Neural cell (in vitro differentiated cells): ENCODE results near the gene IFI27. TPM values are rescaled to one million over a fixed set of nuclear protein-coding genes. Genes with fewer than 3 reads are reported as not detected.

Experiments used
- H2AFZ ChIP-seq: fragments of 200-600, 300-800 bp; sonication (generic), shearing (Covaris generic); 2 replicates; pipeline ENCODE4 v1.6.0; 2014; ENCODE audit warnings: low read depth, mild to moderate bottlenecking, antibody characterized with exemption, low read length, moderate library complexity
- H3F3A ChIP-seq: fragments of 200-600 bp; shearing (Covaris generic); 2 replicates; pipeline ENCODE4 v1.6.1; 2016; ENCODE audit warnings: mild to moderate bottlenecking, moderate library complexity, mixed read lengths, antibody characterized with exemption, low read length; ENCODE audit not compliant: insufficient read depth, poor library complexity, severe bottlenecking
- H3K27ac ChIP-seq: fragments of 200-600, 300-800 bp; sonication (generic), shearing (Covaris generic); 2 replicates; pipeline ENCODE4 v1.5.1; 2014; ENCODE audit warnings: mild to moderate bottlenecking, low read length, moderate library complexity
- H3K27me3 ChIP-seq: fragments of 300-800, 200-600 bp; sonication (generic), shearing (Covaris generic); 2 replicates; pipeline ENCODE4 v1.6.0; 2014; ENCODE audit warnings: mild to moderate bottlenecking, low read depth, low read length, moderate library complexity; ENCODE audit not compliant: insufficient read depth
- H3K36me3 ChIP-seq: fragments of 300-800, 200-600 bp; sonication (generic), shearing (Covaris generic); 2 replicates; pipeline ENCODE4 v1.5.1; 2014; ENCODE audit warnings: mild to moderate bottlenecking, antibody characterized with exemption, low read length, moderate library complexity; ENCODE audit not compliant: insufficient read depth
- H3K4me2 ChIP-seq: fragments of 300-800, 200-600 bp; sonication (generic), shearing (Covaris generic); 2 replicates; pipeline ENCODE4 v1.6.0; 2014; ENCODE audit warnings: mild to moderate bottlenecking, low read length
- H3K4me3 ChIP-seq: fragments of 300-800, 200-600 bp; sonication (generic), shearing (Covaris generic); 2 replicates; pipeline ENCODE4 v1.5.1; 2014; ENCODE audit warnings: mild to moderate bottlenecking, low read length, moderate library complexity
- H3K79me2 ChIP-seq: fragments of 200-600 bp; shearing (Covaris generic); replicated peaks from 2 replicates; pipeline ENCODE4 v1.6.0; 2014; ENCODE audit warnings: mild to moderate bottlenecking, low read length, moderate library complexity; ENCODE audit not compliant: insufficient read depth
- H3K9ac ChIP-seq: fragments of 300-800, 200-600 bp; sonication (generic), shearing (Covaris generic); 2 replicates; pipeline ENCODE4 v1.6.1; 2016; ENCODE audit warnings: mild to moderate bottlenecking, low read length, mixed read lengths
- H3K9me2 ChIP-seq: fragments of 200-600 bp; shearing (Covaris generic); 2 replicates; pipeline ENCODE4 v1.6.1; 2016; ENCODE audit warnings: mild to moderate bottlenecking, low read length, mixed read lengths; ENCODE audit not compliant: insufficient read depth
- H3K9me3 ChIP-seq: fragments of 200-600, 300-800 bp; sonication (generic), shearing (Covaris generic); 2 replicates; pipeline ENCODE4 v1.6.1; 2016; ENCODE audit warnings: mild to moderate bottlenecking, mixed run types, low read length, moderate library complexity, mixed read lengths
- H4K20me1 ChIP-seq: fragments of 200-600 bp; shearing (Covaris generic); 2 replicates; pipeline ENCODE4 v1.6.1; 2016; ENCODE audit warnings: mild to moderate bottlenecking, mixed run types; ENCODE audit not compliant: insufficient read depth
- CTCF ChIP-seq: fragments of 450-650 bp; IDR thresholded peaks from 2 replicates; pipeline ENCODE4 v1.5.1; 2014; ENCODE audit warnings: antibody characterized with exemption, mild to moderate bottlenecking, moderate library complexity; ENCODE audit not compliant: poor library complexity, severe bottlenecking
- EP300 ChIP-seq: fragments of 450-650 bp; conservative IDR thresholded peaks from 2 replicates; pipeline ENCODE4 v1.6.1; 2014; ENCODE audit warnings: antibody characterized with exemption, mild to moderate bottlenecking, moderate library complexity; ENCODE audit not compliant: poor library complexity, severe bottlenecking
- EZH2 ChIP-seq: fragments of 200-600, 300-800 bp; shearing (Covaris generic), sonication (generic); IDR thresholded peaks from 2 replicates; pipeline ENCODE4 v1.6.1; 2014; ENCODE audit warnings: antibody characterized with exemption, low read length, borderline replicate concordance, mild to moderate bottlenecking; ENCODE audit not compliant: insufficient read depth, poor library complexity, severe bottlenecking
- MXI1 ChIP-seq: fragments of 450-650 bp; conservative IDR thresholded peaks from 2 replicates; pipeline ENCODE4 v1.6.1; 2014; ENCODE audit warnings: antibody characterized with exemption, mild to moderate bottlenecking; ENCODE audit not compliant: poor library complexity, severe bottlenecking
- POLR2AphosphoS5 ChIP-seq: IDR thresholded peaks from 2 replicates; pipeline ENCODE4 v1.6.1; 2012
- RAD21 ChIP-seq: fragments of 450-650 bp; conservative IDR thresholded peaks from 2 replicates; pipeline ENCODE4 v1.6.1; 2014; ENCODE audit warnings: antibody characterized with exemption, mild to moderate bottlenecking, moderate library complexity
- SMC3 ChIP-seq: fragments of 450-650 bp; conservative IDR thresholded peaks from 2 replicates; pipeline ENCODE4 v1.6.1; 2014; ENCODE audit warnings: antibody characterized with exemption, mild to moderate bottlenecking, moderate library complexity; ENCODE audit not compliant: poor library complexity
- TAF1 ChIP-seq: IDR thresholded peaks from 2 replicates; pipeline ENCODE4 v1.6.1; 2012; ENCODE audit warnings: low read depth
- polyA plus RNA-seq: library from polyadenylated mRNA; depleted of rRNA; stranded (reverse); fragments of >200 nt; gene quantifications from 2 replicates; pipeline ENCODE4 v1.2.3, GENCODE V29; 2014
- TF ChIP-seq, protein P1 (sequence below): IDR thresholded peaks from 2 replicates; pipeline ENCODE4 v1.6.1; 2012; ENCODE audit warnings: borderline replicate concordance

The IFI27 gene
- polyA plus RNA-seq, 1 donor from 2014 or later: 2.2 TPM

- TF ChIP-seq EP300 (no peak), SMC3 (no peak), RAD21 (no peak), CTCF (no peak), POLR2AphosphoS5 (no peak)
- Histone ChIP-seq H3K4me3 (no peak overlapping the region), H3K4me2 (no peak overlapping the region), H3K27ac (no peak overlapping the region), H4K20me1 (no peaks in the 10 kb centered on the region), H3K9me3 (no peaks in the 10 kb centered on the region), H3K36me3 (no peaks in the 10 kb centered on the region), H3K9ac (no peak overlapping the region), H2AFZ (no peak overlapping the region), H3F3A (no peaks in the 10 kb centered on the region), H3K27me3 (no peaks in the 10 kb centered on the region), H3K79me2 (no peaks in the 10 kb centered on the region), H3K9me2 (no peaks in the 10 kb centered on the region)
Measured at GRCh38 chr14:94144765-94145164, 34.2 kb downstream of the IFI27 start.

DNA sequence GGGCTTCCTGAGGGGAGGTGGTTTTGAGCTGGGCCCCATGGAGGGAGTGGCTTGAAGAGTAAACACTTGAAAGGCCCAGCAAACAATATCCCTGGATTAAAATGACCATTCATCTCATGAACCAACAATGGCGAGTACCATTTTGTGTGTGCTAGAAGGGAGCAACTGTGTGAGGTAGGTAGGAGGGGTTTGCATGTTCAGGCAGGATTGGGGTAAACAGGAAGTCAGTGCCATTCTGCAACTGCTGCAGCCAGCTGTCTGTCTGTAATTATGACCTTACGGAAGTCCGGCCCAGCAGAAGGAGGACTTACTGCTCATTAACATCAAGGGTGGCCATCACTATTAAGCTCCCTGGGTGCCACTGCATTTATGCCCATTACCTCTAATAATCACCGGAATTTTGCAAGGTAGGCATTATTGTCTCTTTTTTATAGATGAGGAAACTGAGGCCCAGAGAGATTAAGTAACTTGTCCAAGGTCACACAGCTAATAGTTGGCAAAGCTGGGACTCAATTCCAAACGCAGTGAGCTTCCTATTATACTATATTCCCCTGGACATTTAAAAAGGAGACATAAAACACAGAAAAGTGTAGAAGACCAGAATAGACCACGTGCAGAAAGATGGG lies 35.5 kb downstream of the IFI27 start:
- H3F3A ChIP-seq: no peaks in the 10 kb centered on the region
- no peaks in the 10 kb centered on the region for H3K79me2 ChIP-seq
- H3K27me3 ChIP-seq: no peaks in the 10 kb centered on the region
- no peaks in the 10 kb centered on the region for H4K20me1 ChIP-seq
- H3K4me3 ChIP-seq: no peak overlapping the region
- TF ChIP-seq TAF1 (no peak), EP300 (no peak), EZH2 (no peak)
- no peak overlapping the region for H3K27ac ChIP-seq
- H3K4me2 ChIP-seq: no peak overlapping the region
- H3K9ac ChIP-seq: no peak overlapping the region
- H3K36me3 ChIP-seq: no peaks in the 10 kb centered on the region
- no peaks in the 10 kb centered on the region for H3K9me3 ChIP-seq
- H3K9me2 ChIP-seq: no peaks in the 10 kb centered on the region
- no peak overlapping the region for H2AFZ ChIP-seq

GRCh38 chr14:94152676-94153075 lies 42.1 kb downstream of the IFI27 start:
- Histone ChIP-seq H3K36me3 (no peaks in the 10 kb centered on the region), H2AFZ (no peak overlapping the region), H3K79me2 (no peaks in the 10 kb centered on the region), H3K9me3 (no peaks in the 10 kb centered on the region), H4K20me1 (no peaks in the 10 kb centered on the region), H3F3A (no peaks in the 10 kb centered on the region), H3K9me2 (no peaks in the 10 kb centered on the region), H3K4me2 (no peak overlapping the region), H3K4me3 (no peak overlapping the region), H3K27ac (no peak overlapping the region), H3K27me3 (no peaks in the 10 kb centered on the region), H3K9ac (no peak overlapping the region)
- TF ChIP-seq, protein P1, sequence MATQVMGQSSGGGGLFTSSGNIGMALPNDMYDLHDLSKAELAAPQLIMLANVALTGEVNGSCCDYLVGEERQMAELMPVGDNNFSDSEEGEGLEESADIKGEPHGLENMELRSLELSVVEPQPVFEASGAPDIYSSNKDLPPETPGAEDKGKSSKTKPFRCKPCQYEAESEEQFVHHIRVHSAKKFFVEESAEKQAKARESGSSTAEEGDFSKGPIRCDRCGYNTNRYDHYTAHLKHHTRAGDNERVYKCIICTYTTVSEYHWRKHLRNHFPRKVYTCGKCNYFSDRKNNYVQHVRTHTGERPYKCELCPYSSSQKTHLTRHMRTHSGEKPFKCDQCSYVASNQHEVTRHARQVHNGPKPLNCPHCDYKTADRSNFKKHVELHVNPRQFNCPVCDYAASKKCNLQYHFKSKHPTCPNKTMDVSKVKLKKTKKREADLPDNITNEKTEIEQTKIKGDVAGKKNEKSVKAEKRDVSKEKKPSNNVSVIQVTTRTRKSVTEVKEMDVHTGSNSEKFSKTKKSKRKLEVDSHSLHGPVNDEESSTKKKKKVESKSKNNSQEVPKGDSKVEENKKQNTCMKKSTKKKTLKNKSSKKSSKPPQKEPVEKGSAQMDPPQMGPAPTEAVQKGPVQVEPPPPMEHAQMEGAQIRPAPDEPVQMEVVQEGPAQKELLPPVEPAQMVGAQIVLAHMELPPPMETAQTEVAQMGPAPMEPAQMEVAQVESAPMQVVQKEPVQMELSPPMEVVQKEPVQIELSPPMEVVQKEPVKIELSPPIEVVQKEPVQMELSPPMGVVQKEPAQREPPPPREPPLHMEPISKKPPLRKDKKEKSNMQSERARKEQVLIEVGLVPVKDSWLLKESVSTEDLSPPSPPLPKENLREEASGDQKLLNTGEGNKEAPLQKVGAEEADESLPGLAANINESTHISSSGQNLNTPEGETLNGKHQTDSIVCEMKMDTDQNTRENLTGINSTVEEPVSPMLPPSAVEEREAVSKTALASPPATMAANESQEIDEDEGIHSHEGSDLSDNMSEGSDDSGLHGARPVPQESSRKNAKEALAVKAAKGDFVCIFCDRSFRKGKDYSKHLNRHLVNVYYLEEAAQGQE: no peak
- TF ChIP-seq SMC3: no peak
- no peak for TF ChIP-seq POLR2AphosphoS5
- TF ChIP-seq EZH2: no peak
- no peak for TF ChIP-seq RAD21
- TF ChIP-seq EP300: no peak
- TF ChIP-seq TAF1: no peak
- no peak for TF ChIP-seq CTCF
- TF ChIP-seq MXI1: no peak
